ENCODE measurements around the gene TGFBR3.

- TF ChIP-seq, protein P1, sequence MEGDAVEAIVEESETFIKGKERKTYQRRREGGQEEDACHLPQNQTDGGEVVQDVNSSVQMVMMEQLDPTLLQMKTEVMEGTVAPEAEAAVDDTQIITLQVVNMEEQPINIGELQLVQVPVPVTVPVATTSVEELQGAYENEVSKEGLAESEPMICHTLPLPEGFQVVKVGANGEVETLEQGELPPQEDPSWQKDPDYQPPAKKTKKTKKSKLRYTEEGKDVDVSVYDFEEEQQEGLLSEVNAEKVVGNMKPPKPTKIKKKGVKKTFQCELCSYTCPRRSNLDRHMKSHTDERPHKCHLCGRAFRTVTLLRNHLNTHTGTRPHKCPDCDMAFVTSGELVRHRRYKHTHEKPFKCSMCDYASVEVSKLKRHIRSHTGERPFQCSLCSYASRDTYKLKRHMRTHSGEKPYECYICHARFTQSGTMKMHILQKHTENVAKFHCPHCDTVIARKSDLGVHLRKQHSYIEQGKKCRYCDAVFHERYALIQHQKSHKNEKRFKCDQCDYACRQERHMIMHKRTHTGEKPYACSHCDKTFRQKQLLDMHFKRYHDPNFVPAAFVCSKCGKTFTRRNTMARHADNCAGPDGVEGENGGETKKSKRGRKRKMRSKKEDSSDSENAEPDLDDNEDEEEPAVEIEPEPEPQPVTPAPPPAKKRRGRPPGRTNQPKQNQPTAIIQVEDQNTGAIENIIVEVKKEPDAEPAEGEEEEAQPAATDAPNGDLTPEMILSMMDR (IDR thresholded peaks at IDR 0.05; ENCODE audit: insufficient read depth, low read depth, low read length): no peak
- TF ChIP-seq EZH2 (IDR thresholded peaks at IDR 0.05; ENCODE audit: insufficient read depth, low read length): no peak
Measured at GRCh38 chr1:91870322-91870721, 15.6 kb downstream of the TGFBR3 start.

All from astrocyte (in vitro differentiated cells and primary cell).